Lower leg skin (tissue), 4 donors: ENCODE measurements around the gene HOXC12. TPM values are rescaled to one million over a fixed set of nuclear protein-coding genes. Genes with fewer than 3 reads are reported as not detected.

Experiments
- DNase-seq, 2 donors: peaks; one replicate each; pipeline ENCODE4 v3.0.0-alpha.2; 2019; ENCODE audit warnings: low spot score in 2 of 2
- H3K4me3 ChIP-seq: fragments of 200-600 bp; sonication (generic); 2 replicates; pipeline ENCODE4 v1.5.1; 2017; ENCODE audit warnings: mild to moderate bottlenecking, low read depth; ENCODE audit not compliant: poor library complexity, severe bottlenecking
- POLR2A ChIP-seq, 2 donors: fragments of 450-650 bp; IDR thresholded peaks; one replicate each; pipeline ENCODE4 v1.6.1; 2016 to 2017; ENCODE audit warnings: antibody characterized with exemption in 2 of 2, mild to moderate bottlenecking in 1 of 2, moderate library complexity in 1 of 2
- WGBS, 2 donors: methylation state at CpG; one replicate each; pipeline ENCODE4 v1.1.5; 2018; 5-methylcytosine and 5-hydroxymethylcytosine counted together
- intact Hi-C: fragments of 100-400 bp; cut with DNase I; formaldehyde crosslinking; loops from one replicate; pipeline ENCODE4 v1.15.0; 2023; ENCODE audit warnings: low total_unique reads
- total RNA-seq, 4 donors: library from RNA; depleted of rRNA; stranded (reverse); fragments of >200 nt; gene quantifications; one replicate each; pipeline ENCODE4 v1.1.0, GENCODE V29; 2016
- TF ChIP-seq, protein P1 (sequence below), 3 donors: fragments of 450-650 bp; IDR thresholded peaks; one replicate each; pipeline ENCODE4 v1.5.1; 2016; ENCODE audit warnings: antibody characterized with exemption in 3 of 3, mild to moderate bottlenecking in 3 of 3, moderate library complexity in 2 of 3

Gene HOXC12
- total RNA-seq, 4 donors from 2014 or later, result 4.4 to 13.6 (median 6.5) TPM

DNA sequence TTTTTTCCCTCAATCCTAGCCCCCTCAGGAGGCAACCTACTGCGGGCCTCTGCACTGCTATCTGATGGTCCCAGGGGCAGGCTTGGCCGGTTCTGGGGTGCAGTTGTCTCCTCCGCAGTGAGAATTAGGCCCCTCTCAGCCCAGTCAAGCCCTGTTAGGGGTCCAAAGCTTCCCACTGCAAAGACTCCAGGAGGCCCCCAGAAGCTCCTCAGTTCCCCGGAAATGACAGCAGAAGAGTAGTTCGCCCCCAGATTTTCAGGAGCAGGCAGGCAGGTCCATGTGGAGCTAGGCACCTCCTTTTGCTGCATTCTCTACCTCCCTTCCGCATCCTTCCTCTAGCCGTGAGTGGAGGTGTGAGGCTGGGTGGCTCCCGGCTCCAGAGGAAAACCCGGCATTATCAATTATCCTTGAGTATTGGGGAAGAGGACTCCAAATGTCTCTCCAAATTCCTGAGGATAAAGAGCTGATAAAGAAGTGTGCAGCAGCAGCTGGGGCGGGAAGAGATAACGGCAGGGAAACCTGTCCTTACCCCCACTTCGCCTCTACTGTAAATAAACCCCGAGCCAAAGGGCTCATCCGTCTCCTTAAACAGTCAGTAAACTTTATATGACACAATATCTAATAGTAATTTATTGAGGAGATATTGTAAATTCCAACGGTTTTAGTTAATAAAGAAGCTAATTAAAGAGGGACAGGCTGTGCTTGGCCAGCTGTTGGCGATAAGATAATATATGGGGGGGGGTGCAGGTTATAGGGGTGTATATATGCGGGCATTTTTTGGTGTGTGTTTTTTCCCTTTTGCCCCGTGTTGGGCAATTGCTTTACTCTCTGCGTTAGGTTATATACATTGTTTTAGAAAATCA is 641 bp upstream of the HOXC12 start:
- H3K4me3 ChIP-seq, result no peak overlapping the region
- intact Hi-C loops, result loop anchor here (5.0 kb wide), 1 partner anchor 162 kb away; no protein-coding TSS in a partner anchor
- no peak for DNase-seq
- no peak for TF ChIP-seq POLR2A (IDR thresholded peaks at IDR 0.05)
- TF ChIP-seq, protein P1, sequence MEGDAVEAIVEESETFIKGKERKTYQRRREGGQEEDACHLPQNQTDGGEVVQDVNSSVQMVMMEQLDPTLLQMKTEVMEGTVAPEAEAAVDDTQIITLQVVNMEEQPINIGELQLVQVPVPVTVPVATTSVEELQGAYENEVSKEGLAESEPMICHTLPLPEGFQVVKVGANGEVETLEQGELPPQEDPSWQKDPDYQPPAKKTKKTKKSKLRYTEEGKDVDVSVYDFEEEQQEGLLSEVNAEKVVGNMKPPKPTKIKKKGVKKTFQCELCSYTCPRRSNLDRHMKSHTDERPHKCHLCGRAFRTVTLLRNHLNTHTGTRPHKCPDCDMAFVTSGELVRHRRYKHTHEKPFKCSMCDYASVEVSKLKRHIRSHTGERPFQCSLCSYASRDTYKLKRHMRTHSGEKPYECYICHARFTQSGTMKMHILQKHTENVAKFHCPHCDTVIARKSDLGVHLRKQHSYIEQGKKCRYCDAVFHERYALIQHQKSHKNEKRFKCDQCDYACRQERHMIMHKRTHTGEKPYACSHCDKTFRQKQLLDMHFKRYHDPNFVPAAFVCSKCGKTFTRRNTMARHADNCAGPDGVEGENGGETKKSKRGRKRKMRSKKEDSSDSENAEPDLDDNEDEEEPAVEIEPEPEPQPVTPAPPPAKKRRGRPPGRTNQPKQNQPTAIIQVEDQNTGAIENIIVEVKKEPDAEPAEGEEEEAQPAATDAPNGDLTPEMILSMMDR (IDR thresholded peaks at IDR 0.05), result no peak
- 36 to 37% methylated on average over 19 of the region's 19 CpGs for WGBS, 2 donors

DNA sequence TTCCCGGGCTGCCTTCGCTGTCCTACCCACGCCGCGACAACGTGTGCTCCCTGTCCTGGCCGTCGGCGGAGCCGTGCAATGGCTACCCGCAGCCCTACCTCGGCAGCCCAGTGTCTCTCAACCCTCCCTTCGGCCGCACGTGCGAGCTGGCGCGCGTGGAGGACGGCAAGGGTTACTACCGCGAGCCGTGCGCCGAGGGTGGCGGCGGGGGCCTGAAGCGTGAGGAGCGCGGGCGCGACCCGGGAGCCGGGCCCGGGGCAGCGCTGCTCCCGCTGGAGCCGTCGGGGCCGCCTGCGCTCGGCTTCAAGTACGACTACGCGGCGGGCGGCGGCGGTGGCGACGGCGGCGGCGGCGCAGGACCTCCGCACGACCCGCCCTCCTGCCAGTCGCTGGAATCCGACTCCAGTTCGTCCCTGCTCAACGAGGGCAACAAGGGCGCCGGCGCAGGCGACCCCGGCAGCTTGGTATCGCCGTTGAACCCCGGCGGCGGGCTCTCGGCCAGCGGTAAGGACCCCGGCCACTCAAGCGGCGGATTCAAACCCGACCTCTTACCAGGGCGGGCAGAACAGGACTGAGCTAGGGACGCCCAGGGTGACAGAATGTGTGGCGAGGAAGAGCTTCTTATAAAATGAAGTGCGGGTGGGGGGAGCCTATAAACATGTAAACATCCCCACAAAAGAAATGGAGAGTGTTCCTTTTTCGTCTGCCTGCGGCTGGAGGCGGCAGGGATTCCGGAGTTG is 503 bp downstream of the HOXC12 start:
- TF ChIP-seq POLR2A (IDR thresholded peaks at IDR 0.05), result no peak
- peak overlapping the region; percentile 26 for H3K4me3 ChIP-seq
- no peak for DNase-seq
- intact Hi-C loops, result no loop called here
- WGBS, 2 donors, result 7 to 10% methylated on average over 35 to 72 of the region's 86 CpGs

DNA sequence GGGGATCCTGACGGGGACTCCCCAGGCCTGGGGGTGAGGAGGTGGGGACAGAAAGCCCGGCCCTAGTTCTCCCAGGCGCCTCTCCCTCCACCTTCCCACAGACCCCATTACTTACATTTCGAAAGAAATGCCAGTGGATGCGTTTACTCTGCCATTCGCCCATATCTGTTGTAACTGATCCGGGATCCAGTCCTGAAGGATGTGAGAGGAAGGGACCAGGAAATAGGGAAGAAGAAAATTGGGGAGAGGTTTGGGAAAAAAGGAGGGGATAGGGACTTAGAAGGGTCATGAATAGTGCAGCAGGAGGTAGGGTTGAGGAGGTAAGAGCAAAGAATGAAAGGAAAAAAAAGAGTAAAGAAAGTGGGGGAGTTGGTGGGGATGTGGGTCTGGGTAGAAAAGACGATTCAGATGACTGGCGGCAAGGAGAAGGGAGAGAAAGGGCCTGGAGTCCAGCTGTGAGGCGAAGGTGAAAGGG is 1.1 kb downstream of the HOXC12 start:
- no peak for DNase-seq
- no peak for TF ChIP-seq POLR2A (IDR thresholded peaks at IDR 0.05)
- TF ChIP-seq, protein P1 (IDR thresholded peaks at IDR 0.05), result no peak
- 18 to 21% methylated on average over 10 of the region's 10 CpGs for WGBS, 2 donors
- H3K4me3 ChIP-seq, result no peak overlapping the region
- intact Hi-C loops, result no loop called here

DNA sequence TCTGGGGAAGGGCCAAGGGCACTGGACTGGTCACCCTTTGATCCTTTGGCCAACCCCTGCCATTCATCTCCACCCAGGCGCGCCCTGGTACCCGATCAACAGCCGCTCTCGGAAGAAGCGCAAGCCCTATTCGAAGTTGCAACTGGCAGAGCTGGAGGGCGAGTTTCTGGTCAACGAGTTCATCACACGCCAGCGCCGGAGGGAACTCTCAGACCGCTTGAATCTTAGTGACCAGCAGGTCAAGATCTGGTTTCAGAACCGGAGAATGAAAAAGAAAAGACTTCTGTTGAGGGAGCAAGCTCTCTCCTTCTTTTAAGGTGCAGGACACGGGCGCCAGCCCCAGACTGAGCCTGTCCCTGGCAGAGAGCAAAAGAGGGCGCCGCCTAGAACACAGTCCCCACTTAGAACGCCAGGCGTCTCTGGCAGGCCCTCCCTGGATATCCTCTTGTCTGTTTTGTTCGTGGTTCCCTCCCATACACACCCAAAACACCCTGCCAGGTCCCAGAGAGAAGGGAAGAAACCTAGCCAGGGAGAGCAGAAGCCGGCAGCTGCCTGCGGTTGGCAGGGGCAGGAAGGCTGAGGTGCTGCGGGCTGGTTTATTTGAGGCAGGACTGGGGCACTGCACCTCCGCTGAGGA is 1.7 kb downstream of the HOXC12 start:
- 9 to 23% methylated on average over 25 of the region's 25 CpGs for WGBS, 2 donors
- TF ChIP-seq POLR2A (IDR thresholded peaks at IDR 0.05), result no peak
- TF ChIP-seq, protein P1 (IDR thresholded peaks at IDR 0.05), result no peak
- peak in 1 of 2 donors; percentile 83 for DNase-seq
- intact Hi-C loops, result no loop called here
- no peak overlapping the region for H3K4me3 ChIP-seq

DNA sequence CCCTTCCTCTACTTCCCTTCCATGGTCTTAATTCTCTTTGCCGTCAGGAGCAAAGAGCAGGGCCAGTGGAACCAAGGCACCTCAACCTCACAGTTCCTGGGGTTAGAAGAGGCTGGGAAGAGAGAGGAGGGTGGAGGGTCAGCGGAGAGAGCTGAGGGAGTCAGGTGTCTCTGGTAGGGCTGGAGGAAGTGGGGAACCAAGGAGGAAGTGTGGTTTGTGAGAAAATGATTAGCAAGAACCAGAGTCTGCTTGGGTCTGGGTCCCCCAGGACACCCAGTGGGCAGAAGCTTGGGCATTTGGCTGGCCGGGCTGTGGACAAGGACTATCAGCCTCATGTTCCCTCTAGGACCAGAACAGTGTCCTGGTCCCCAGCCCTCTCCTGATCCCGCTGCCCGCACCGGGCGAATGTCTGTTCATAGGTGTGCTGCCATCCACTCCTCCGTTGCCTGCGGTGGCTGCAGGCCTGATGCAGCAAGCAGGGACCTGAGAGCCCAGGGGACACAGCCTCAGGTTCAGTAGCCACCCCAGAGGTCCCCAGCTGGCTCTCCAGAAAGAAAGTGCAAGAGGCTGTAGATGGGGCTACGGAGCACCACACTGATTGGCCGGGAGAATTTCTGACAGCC is 2.3 kb downstream of the HOXC12 start:
- H3K4me3 ChIP-seq, result no peak overlapping the region

More for the DNA sequence above, 2.3 kb downstream of the HOXC12 start:
- TF ChIP-seq, protein P1 (IDR thresholded peaks at IDR 0.05), result no peak
- no peak for TF ChIP-seq POLR2A (IDR thresholded peaks at IDR 0.05)
- intact Hi-C loops, result no loop called here
- 62 to 73% methylated on average over 11 of the region's 11 CpGs for WGBS, 2 donors
- no peak for DNase-seq
